Heart left ventricle (tissue), 16 donors: ENCODE results near the gene N4BP2L1. TPM values are rescaled to one million over a fixed set of nuclear protein-coding genes. Genes with fewer than 3 reads are reported as not detected.

Experiments used
- ATAC-seq, 4 donors: fragments of 200-7000 bp; cut with Tn5 transposase; one replicate each; pipeline ENCODE4 v1.9.1; 2020 to 2022; ENCODE audit warnings: moderate library complexity in 4 of 4, mild to moderate bottlenecking in 3 of 4, moderate number of reproducible peaks in 1 of 4
- DNase-seq, 5 donors: peaks; one replicate each; pipeline ENCODE4 v3.0.0-alpha.2; 2020
- H3K27ac ChIP-seq, 12 donors: fragments of 200-600 bp; sonication (generic) in 4 of 12; one replicate each; pipeline versions ENCODE4 v1.5.0 to v1.8.0; 2016 to 2022; ENCODE audit warnings: mild to moderate bottlenecking in 2 of 12
- H3K27me3 ChIP-seq, 9 donors: fragments of 200-600 bp; sonication (generic) in 2 of 9; one replicate each; pipeline versions ENCODE4 v1.5.1 to v1.8.0; 2016 to 2022; ENCODE audit warnings: mild to moderate bottlenecking in 3 of 9
- H3K36me3 ChIP-seq, 9 donors: fragments of 200-600 bp; sonication (generic) in 2 of 9; one replicate each; pipeline versions ENCODE4 v1.5.0 to v1.8.0; 2018 to 2022; ENCODE audit warnings: mild to moderate bottlenecking in 2 of 9
- H3K4me1 ChIP-seq, 12 donors: fragments of 200-600 bp; sonication (generic) in 4 of 12; one replicate each; pipeline versions ENCODE4 v1.5.0 to v1.8.0; 2016 to 2022; ENCODE audit warnings: mild to moderate bottlenecking in 3 of 12
- H3K4me3 ChIP-seq, 12 donors: fragments of 200-600 bp; sonication (generic) in 4 of 12; one replicate each; pipeline versions ENCODE4 v1.5.0 to v1.8.0; 2017 to 2022; ENCODE audit warnings: mild to moderate bottlenecking in 9 of 12, moderate library complexity in 4 of 12
- H3K9me3 ChIP-seq, 12 donors: fragments of 200-600 bp; sonication (generic) in 4 of 12; one replicate each; pipeline versions ENCODE4 v1.5.0 to v1.8.0; 2016 to 2022; ENCODE audit warnings: mild to moderate bottlenecking in 1 of 12
- POLR2A ChIP-seq, 2 donors: fragments of 450-650 bp; IDR thresholded peaks; one replicate each; pipeline ENCODE4 v1.6.1; 2017; ENCODE audit warnings: antibody characterized with exemption in 2 of 2, mild to moderate bottlenecking in 2 of 2, moderate library complexity in 2 of 2
- WGBS, 4 donors: extraction: QIAGEN DNeasy Blood & Tissue Kit in 2 of 4; methylation state at CpG; one replicate each; pipeline versions ENCODE4 v1.1.5 to v1.1.7; 2013 to 2018; 5-methylcytosine and 5-hydroxymethylcytosine counted together
- intact Hi-C, 10 donors: fragments of 100-400 bp; cut with DNase I; formaldehyde crosslinking; loops; one replicate each; pipeline versions ENCODE4 v1.11.1 to v1.14.2; 2022
- long read RNA-seq, 3 donors: library from polyadenylated mRNA; unstranded; transcript quantifications; one replicate each; pipeline ENCODE4 v2.0.0, GENCODE V29; 2020 to 2021
- polyA plus RNA-seq, 2 donors: library from polyadenylated mRNA; stranded (reverse); fragments of 200-250 nt; gene quantifications; one replicate each; pipeline ENCODE4 v1.2.3, GENCODE V29; 2013
- total RNA-seq, 9 donors: library from RNA; depleted of rRNA in 2 of 9; stranded (reverse); fragments of >200 nt in 2 of 9; fragmentation: NEBNext Ultra II Directional in 3 of 9; extraction: Animal tissue kit (Norgen Biotek cat#: 25700) in 3 of 9; gene quantifications; one replicate each; pipeline versions ENCODE4 v1.1.0 to v1.2.4, GENCODE V29; 2016 to 2023
- TF ChIP-seq, protein P1 (sequence below), 12 donors: fragments of 200-600 bp; sonication (generic) in 4 of 12; IDR thresholded peaks; one replicate each; pipeline versions ENCODE4 v1.5.0 to v1.8.0; 2018 to 2022; ENCODE audit warnings: antibody characterized with exemption in 12 of 12, mild to moderate bottlenecking in 5 of 12
- donor health status: ischemic (EF 13 %, LVEDD 7.1; RV severe dilation, severe dysfunction).
- donor health status: healthy with polysubstance abuse.
- donor health status: DM: no; HTN: yes; CAD: no.
- donor health status: DM: no; HTN: no; CAD: no.
- donor health status: ischemic (EF 25% LVEDD 6.9; RV normal size, moderate dysfunction).
- donor health status: ischemic (EF 25% LVEDD 5.7; RV mildly dilated, moderate dysfunction).
- donor health status: healthy.
- donor health status: DM: yes; HTN: yes; CAD: no.
- donor health status: ischemic (EF 35%, LVEDD 5.7; RV mildly dilated, moderate dysfunction).
- donor health status: nonischemic (EF 11% LVEDD 7.7; RV severe dilation, severe dysfunction).
- donor health status: DM: yes; HTN: yes; CAD: no.
- donor health status: PGD.
- donor health status: ischemic (EF 29% LVEDD 5.4; RV normal size, mild dysfunction).
- donor health status: nonischemic (EF 23%, LVEDD 6.1; RV moderate dilation, normal function).

The N4BP2L1 gene
- total RNA-seq (10 to 100 TPM in 2 of 9 donors, 1 to 10 TPM in 7; 2.1 to 14.8 (median 4.5) TPM), polyA plus RNA-seq (1 to 10 TPM; 3.2 to 8.2 TPM)
- long read RNA-seq, donor 1, partial matches to known transcripts: 0 of 6 reads
- long read RNA-seq, donor 1, other reads (novel, unspliced or antisense): 1 of 6 reads
- long read RNA-seq, donor 2, transcript N4BP2L1-202 (5 exons, 3,046 nt): major isoform, 5 of 12 reads
- long read RNA-seq, donor 2, partial matches to known transcripts: 0 of 12 reads
- long read RNA-seq, donor 2, other reads (novel, unspliced or antisense): 1 of 12 reads
- long read RNA-seq, donor 3, partial matches to known transcripts: 0 of 4 reads
- long read RNA-seq, donor 3, other reads (novel, unspliced or antisense): 2 of 4 reads

DNA sequence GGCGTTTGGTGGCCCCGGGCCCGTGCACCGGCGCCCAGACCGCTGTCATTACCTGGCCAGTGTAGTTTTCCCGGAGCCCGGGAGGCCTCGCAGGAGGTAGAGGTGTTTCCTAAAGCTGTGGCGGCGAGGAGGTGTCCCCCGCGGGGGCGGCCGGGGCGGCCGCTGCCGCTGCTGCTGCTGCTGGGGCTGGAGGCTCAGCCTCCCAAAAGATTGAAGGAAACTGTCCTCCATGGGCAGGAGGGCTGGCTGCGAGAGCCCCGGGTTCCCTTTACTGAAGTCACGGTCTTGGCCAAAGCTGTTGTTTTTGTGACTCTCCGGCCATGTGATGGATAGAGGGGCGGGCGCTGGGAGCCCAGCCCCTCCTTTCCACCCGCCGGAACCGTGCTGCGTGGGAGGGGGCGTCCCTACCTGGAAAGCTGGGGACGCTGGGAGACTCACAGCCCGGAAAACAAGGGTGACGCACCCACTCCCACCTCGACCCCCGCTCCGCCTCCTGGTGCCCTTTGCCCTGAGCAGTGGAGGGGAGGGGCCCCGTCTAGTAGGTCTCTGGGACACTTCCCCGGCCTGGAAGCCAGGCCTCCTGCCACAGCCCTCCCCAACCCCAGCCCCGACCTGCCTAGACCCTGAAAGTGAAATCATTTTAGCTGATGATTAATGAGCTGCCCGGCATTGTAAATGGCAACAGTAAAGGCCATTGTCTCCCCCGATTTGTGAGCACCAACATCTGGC, at the start of gene N4BP2L1:
Gene N4BP2L1, minus strand, starts transcription at position 279 of the 729 bp plus-strand sequence. Its CDS starts 48 bp downstream, at position 231.
- ATAC-seq (peak; percentile 75 to 88 (median 78)), DNase-seq (peak; percentile 72 to 85 (median 82))
- Histone ChIP-seq H3K9me3 (no peaks in the 10 kb centered on the region), H3K27me3 (no peaks in the 10 kb centered on the region), H3K27ac (peak within 1 kb of the TSS; percentile 56 to 98 (median 88)), H3K4me1 (peaks cover 0 to 55% (median 17%) of the 10 kb centered on the region in 12 donors), H3K4me3 (peak within 1 kb of the TSS; percentile 65 to 95 (median 80)), H3K36me3 (peaks cover 0 to 34% (median 12%) of the 10 kb centered on the region in 9 donors)
- intact Hi-C loops: loop anchor here in 2 of 10 donors (5.0 kb wide), 1 partner anchor 109 kb away; the partner anchor contains the start of gene N4BP2L2 (in 2 of the 2)
- WGBS, 4 donors: 1 to 8% (median 5%) methylated on average over 6 to 40 of the region's 40 CpGs
- TF ChIP-seq, protein P1, sequence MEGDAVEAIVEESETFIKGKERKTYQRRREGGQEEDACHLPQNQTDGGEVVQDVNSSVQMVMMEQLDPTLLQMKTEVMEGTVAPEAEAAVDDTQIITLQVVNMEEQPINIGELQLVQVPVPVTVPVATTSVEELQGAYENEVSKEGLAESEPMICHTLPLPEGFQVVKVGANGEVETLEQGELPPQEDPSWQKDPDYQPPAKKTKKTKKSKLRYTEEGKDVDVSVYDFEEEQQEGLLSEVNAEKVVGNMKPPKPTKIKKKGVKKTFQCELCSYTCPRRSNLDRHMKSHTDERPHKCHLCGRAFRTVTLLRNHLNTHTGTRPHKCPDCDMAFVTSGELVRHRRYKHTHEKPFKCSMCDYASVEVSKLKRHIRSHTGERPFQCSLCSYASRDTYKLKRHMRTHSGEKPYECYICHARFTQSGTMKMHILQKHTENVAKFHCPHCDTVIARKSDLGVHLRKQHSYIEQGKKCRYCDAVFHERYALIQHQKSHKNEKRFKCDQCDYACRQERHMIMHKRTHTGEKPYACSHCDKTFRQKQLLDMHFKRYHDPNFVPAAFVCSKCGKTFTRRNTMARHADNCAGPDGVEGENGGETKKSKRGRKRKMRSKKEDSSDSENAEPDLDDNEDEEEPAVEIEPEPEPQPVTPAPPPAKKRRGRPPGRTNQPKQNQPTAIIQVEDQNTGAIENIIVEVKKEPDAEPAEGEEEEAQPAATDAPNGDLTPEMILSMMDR (IDR thresholded peaks at IDR 0.05): no peak
- TF ChIP-seq POLR2A (IDR thresholded peaks at IDR 0.05): peak in 1 of 2 donors; percentile 89

DNA sequence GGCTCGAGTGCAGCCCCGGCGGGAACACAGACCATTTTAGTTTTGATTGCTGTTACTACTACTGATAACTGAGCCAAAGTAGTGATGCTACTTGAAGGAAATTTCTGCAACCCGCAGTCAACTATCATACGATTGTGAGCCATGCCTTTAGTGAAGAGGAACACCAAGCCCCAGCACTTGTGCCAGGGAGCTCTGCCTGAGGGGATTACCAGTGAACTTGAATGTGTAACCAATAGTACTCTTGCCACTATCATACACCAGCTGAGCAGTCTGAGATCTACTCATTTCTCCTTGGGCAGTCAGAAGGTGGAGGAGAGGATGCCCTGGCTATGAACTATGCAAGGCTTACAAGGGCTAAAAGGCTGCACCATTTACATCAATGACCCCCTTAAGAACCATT, 49.0 kb upstream of the N4BP2L1 start:
- peak in 1 of 4 donors; percentile 13 for ATAC-seq

DNA sequence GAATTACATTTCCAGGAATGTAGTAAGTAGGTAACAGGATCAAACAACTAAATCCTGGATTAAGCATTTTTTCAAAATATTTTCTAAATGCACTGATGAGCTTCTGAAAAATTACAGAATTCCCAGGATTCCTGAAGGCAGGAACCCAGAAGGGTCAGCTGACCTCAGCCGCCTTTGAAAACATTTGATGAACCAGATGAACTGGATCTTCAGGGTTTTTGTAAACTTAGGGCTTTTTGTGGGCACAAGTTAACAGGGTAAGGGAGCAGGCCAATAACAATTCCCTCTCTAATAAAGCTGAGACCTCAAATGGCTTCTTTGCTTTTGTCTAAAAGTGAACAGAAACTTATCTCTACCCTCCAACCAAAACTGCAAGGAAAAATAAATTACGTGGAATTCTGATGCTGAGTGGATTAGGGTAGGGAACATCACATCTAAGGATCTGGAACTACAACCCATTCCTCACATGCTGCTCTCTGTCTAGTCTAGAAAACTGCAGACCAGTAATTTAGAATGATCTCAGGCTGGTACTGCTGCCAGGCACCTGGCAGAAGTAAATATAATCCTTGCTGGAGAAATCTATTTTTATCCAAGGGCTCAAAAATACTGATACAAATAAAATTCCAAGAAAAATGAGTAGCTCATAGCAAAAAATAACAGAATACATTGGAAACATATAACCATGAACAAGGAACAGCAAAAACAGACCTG, 48.2 kb upstream of the N4BP2L1 start:
- ATAC-seq: no peak
- 74 to 88% (median 82%) methylated on average over 2 of the region's 2 CpGs for WGBS, 4 donors

More for the DNA sequence above, 49.0 kb upstream of the N4BP2L1 start:
- Histone ChIP-seq H3K4me3 (no peak overlapping the region), H3K36me3 (peaks cover 0 to 26% (median 9%) of the 10 kb centered on the region in 9 donors), H3K4me1 (peaks cover 0 to 27% (median 9%) of the 10 kb centered on the region in 12 donors), H3K9me3 (no peaks in the 10 kb centered on the region), H3K27ac (peak overlapping the region in 1 of 12 donors; percentile 30), H3K27me3 (no peaks in the 10 kb centered on the region)
- intact Hi-C loops: no loop called here
- no peak for DNase-seq
- TF ChIP-seq, protein P1 (IDR thresholded peaks at IDR 0.05): no peak
- TF ChIP-seq POLR2A (IDR thresholded peaks at IDR 0.05): no peak
- 69 to 79% (median 72%) methylated on average over 5 of the region's 5 CpGs for WGBS, 4 donors

More for the DNA sequence above, 48.2 kb upstream of the N4BP2L1 start:
- TF ChIP-seq POLR2A (IDR thresholded peaks at IDR 0.05): no peak
- TF ChIP-seq, protein P1 (IDR thresholded peaks at IDR 0.05): no peak
- H3K27me3 ChIP-seq: no peaks in the 10 kb centered on the region
- peaks cover 0 to 26% (median 9%) of the 10 kb centered on the region in 9 donors for H3K36me3 ChIP-seq
- H3K4me3 ChIP-seq: no peak overlapping the region
- intact Hi-C loops: no loop called here
- H3K9me3 ChIP-seq: no peaks in the 10 kb centered on the region
- DNase-seq: no peak
- peak overlapping the region in 2 of 12 donors; percentile 18 to 30 for H3K27ac ChIP-seq
- peaks cover 0 to 30% (median 15%) of the 10 kb centered on the region in 12 donors for H3K4me1 ChIP-seq
